Keratinocyte (primary cell): ENCODE results near the gene TCAF2.
"Not testable (repeated sequence)": the region's sequence is repeated elsewhere in the genome, so short reads cannot be mapped to it uniquely, and the experiment has no call there.

ENCODE experiments used
- CTCF ChIP-seq, 3 experiments: IDR thresholded peaks in 1 of 3; conservative IDR thresholded peaks in 1 of 3; optimal IDR thresholded peaks in 1 of 3; 2 replicates in 2 of 3; 3 replicates in 1 of 3; pipeline versions ENCODE3 to v1.5.1; 2011; ENCODE audit warnings: low read length in 3 of 3, mild to moderate bottlenecking in 3 of 3, moderate library complexity in 2 of 3, control low read depth in 1 of 3, inconsistent platforms in 1 of 3; ENCODE audit not compliant: insufficient read depth in 2 of 3; ENCODE audit errors: extremely low read depth in 1 of 3
- EZH2 ChIP-seq: IDR thresholded peaks from one replicate; pipeline ENCODE4 v1.6.1; 2012; ENCODE audit warnings: inconsistent platforms, mild to moderate bottlenecking, low read length, moderate library complexity

GRCh38 chr7:143650447-143650846, 29.7 kb downstream of the TCAF2 start:
- TF ChIP-seq EZH2; CTCF (optimal IDR thresholded peaks at IDR 0.05 in 1 of 3, IDR thresholded peaks at IDR 0.05 in 1 of 3, conservative IDR thresholded peaks at IDR 0.05 in 1 of 3; ENCODE audit: extremely low read depth in 1 of 3, insufficient read depth in 2 of 3, low read length in 3 of 3): not testable (repeated sequence)
